Hematopoietic multipotent progenitor cell treated with erythropoietin and hydrocortisone succinate and interleukin-3 and kit ligand, for 6 days (in vitro differentiated cells): ENCODE results near the gene DNAH14.

Experiments
- DNase-seq: peaks from one replicate; pipeline ENCODE4 v3.0.0-alpha.2; 2015

DNAH14 gene

DNA sequence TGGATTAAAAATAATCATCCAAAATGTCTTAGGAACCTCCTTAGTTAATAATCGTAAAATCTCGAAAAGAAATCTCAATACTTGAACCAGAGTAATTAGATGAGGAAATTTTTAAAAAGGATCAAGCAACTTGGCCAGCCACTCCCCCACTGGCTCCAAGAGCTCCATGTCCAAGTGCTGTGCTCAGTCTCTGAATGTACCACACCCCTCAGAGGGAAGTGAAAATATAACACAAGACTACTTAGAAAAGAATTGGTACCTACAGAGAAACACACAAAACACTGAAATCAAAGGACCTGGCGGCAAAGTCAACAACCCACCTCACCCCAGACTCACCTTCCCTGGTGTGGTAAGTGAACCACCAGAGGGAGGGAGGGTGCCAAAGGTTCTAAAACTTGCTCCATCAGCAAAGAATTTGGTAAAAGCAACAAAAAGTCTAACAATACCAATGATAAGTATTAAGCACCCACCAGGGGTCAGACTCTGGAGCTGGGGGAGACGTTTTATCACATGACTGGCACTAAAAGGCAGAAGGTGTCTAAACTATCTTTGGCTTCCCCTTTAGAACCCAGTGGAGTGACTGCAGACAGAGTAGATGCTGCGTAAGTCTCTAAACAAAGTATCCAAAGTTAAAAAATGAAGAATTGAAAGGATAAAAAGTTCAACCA is 484.4 kb downstream of the DNAH14 start:
- DNase-seq: peak; percentile 31

DNA sequence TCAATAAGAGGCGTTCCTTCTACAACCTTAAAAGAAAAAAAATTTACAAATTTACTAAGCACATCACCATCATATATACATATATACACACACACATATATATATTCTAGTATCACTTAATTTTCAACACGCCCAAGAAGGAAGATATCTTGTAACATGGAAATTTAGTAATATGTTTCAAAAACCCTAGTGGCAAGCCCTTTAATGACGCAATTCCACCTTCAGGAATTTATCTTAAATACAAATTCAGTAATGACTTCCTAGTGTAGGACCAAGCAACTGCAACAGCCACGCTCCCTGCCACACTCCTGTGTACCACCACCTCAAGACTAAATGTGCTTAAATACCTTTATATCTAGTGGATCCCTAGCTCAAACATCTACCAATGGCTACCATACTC is 485.8 kb downstream of the DNAH14 start:
- no peak for DNase-seq

DNA sequence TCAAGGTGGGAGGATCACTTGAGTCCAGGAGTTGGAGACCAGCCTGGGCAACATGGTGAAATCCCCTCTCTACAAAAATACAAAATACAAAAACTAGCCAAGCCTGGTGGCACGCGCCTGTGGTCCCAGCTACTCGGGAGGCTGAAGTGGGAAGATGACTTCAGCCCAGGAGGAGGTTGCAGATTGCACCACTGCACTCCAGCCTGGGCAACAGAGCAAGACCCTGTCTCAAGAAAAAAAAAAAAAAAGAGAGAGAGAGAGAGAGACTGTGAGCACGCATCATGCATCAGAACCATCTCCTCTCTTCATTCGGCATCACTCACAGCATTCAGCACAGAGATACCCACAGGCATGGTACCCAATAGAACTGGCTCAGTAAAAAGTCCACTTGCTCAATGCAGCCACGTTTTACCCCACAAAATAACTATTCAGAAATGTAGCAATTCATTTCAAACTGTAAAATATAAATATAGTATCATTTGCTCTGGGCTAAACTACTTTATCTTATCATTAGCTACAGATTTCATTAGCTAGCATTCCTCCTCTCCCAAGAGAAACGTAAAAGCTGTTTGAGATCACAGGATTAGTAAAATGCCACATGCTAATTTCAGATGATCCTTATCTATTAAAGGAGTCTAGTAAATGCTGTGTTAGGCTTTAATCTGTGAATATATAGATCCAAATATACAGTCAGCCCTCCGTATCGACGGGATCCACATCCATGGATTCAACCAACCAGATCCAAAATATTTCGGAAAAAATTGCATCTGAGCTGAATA is 486.7 kb downstream of the DNAH14 start:
- no peak for DNase-seq

DNA sequence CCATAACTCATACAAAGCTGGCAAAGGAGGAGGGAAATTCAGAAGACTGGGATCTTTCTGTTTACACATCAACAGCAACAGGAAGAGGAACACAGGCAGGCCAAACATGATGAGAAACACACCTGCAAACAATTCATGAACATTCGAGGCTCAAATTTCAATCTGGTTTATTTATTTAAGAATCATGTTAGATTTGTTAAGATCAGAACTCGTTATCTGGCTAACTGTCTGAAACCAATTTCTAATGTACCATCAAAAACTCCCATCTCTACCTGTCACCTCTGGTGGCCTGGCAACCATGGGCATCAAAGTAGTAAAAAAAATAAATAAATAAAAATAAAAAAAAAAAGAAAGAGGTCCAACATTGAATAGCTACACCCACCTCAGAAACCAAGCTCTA is 488.6 kb downstream of the DNAH14 start:
- no peak for DNase-seq

DNA sequence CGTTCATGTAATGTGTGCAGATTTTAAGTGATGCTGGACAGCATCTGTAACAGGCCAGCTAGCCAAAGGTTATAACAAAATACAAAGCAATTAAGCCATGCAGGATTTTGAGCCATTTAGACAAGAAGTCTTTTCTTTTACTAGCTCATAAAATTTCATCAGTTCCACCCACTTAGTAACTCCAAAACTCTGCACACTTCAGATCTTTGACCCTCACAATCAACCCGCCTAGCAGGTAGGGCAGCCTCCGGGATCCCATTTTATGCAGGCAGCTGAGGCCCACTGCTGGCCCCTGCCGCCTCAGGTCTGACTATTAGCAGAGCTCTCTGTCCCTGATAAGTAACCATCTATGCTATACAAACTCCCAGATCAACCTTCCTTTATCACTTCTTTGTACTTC is 489.1 kb downstream of the DNAH14 start:
- no peak for DNase-seq

- DNase-seq: no peak
Observed at GRCh38 chr1:225422031-225422605, 492.6 kb downstream of the DNAH14 start.

DNA sequence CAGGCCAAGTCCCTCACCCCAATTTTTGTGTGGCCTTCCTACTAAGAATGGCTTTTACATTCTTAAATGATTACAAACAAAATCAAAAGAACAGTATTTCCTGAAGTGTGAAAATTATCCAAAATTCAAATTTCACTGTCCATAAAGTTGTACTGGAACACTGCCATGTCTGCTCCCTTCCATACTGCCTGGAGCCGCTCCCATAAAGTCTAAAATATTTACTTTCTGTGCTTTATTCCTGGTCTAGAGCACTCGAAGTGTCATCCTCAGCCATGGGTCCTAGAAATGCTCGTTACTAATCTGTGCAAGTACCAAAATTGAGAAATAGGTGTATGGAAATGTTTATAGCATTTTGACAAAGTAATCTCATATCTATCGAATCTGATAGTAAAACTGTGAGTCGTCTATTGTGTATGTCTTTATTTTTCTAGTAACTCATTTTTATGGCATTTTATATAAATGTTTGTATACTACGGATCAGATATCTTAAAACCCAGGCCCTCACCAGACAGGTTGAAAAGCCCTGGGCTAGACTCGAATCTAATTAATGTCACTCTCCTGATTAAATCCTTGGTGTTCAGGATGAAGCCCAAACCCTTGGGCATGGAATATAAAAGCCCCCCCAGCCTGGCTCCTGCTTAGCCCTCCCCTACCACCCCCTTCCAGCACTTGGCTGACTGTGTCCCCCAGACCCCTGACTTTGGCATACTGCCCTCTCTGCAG is 493.5 kb downstream of the DNAH14 start:
- DNase-seq: no peak

DNA sequence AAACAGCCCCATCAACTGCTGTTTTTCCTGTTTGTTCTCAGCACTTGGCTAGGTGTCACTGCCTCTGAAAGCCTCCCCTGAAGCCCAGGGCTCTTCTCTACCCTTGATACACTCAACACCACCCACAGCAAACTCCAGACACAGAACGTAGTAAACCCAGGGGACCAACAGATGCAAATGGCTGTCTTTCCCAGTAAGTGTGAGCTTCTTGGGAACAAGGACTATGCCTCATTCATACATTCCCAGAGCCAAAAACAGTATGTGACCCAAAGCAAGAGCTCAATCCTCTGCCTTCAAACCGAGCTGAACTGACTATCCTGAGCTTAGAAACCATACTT is 494.0 kb downstream of the DNAH14 start:
- no peak for DNase-seq

- DNase-seq: no peak
Observed at GRCh38 chr1:225424562-225425200, 495.2 kb downstream of the DNAH14 start.

- DNase-seq: peak; percentile 65
Observed at GRCh38 chr1:225425201-225425786, 495.8 kb downstream of the DNAH14 start.

- DNase-seq: peak; percentile 57
Observed at GRCh38 chr1:225426395-225427234, 497.1 kb downstream of the DNAH14 start.

DNA sequence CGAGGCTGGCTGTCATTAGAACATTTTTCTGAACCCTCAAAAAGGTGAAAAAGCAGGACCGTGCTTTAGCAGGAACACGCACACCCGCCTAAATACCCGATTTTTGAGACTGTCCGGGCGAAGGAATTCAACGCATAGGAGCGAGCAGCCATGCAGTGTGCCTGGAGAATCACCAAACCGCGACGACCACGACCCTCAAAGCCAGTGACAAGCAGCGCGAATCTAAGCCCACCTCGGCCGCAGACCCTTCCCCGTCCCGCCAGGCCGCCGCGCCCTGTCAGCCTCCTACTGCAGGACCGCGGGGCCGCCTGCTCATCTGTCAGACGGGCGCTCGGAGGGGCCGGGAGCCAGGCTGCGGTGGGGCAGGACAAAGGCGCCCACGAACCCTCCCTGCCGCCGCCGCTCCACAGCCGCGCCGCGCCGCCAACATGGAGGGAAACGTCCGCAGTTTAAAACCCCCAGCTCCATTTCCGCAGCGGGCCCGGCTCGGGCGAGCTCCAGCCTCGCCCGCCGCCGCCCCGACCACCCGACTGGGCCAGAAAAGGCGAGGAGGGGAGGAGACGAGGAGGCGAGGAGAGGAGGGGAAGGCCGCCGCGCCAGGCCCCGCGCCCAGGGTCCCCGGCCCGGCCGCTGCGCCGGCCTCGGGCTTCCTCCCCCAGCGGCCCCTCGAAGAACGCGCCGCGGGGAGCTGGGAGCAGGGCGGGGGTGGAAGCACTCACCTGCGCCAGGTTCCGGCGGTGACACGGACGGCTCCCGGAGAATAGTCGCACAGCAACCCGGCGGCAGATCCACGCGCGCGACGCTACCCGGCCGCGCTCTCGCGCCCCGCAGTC is 498.0 kb downstream of the DNAH14 start, which contains the start of gene LBR:
Gene LBR, minus strand, starts transcription at position 804 of the 833 bp plus-strand sequence. CDS start 3,963 bp downstream, outside the sequence.
- DNase-seq: peak; percentile 43

- peak; percentile 96 for DNase-seq
Observed at GRCh38 chr1:225428068-225428880, 498.8 kb downstream of the DNAH14 start.

DNA sequence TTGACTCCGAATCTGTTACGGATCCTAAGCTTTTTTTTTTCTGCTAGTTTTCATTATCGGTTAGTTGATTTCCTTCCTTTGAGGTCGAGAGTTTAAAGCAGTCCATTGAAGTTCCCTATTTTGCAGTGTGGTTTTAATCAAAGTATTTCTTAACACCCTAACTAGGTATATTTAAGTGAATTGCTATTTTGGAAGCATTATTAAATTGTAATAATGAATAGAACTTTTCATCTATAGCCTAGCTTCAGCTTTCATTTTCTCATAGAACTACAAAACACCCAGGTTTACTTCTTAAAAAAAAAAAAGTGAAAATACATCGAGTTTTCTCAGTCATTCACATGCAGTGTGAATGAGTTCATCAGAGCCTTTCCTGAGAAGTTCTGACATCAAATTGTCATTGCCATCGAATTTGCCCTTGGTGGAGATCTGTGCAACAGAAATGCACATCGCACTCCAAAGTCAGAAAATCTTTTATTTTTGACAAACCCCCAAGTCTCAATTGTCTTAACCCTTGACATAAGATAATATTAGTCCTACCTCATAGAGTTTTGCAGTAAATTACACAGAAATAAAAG is 499.5 kb downstream of the DNAH14 start:
- DNase-seq: peak; percentile 93

- no peak for DNase-seq
Observed at GRCh38 chr1:225430301-225430700, 500.8 kb downstream of the DNAH14 start.

DNA sequence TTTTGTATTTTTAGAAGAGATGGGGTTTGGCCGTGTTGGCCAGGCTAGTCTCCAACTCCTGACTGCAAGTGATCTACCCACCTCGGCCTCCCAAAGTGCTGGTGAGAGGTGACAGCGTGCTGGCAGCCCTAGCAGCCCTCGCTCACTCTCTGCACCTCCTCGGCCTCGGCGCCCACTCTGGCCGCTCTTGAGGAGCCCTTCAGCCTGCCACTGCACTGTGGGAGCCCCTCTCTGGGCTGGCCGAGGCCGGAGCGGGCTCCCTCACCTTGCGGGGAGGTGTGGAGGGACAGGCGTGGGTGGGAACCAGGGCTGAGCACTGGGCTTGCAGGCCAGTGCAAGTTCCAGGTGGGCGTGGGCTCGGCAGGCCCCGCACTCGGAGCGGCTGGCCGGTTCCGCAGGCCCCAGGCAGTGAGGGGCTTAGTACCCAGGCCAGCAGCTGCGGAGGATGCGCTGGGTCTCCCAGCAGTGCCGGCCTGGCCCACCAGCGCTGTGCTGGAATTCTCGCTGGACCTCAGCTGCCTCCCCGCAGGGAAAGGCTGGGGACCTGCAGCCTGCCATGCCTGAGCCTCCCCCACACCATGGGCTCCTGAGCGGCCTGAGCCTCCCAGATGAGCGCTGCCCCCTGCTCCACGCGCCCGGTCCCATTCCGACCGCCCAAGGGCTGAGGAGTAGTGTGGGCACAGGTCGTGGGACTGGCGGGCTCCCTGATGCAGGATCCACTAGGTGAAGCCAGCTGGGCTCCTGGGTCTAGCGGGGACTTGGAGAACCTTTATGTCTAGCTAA is 501.8 kb downstream of the DNAH14 start:
- DNase-seq: no peak

DNA sequence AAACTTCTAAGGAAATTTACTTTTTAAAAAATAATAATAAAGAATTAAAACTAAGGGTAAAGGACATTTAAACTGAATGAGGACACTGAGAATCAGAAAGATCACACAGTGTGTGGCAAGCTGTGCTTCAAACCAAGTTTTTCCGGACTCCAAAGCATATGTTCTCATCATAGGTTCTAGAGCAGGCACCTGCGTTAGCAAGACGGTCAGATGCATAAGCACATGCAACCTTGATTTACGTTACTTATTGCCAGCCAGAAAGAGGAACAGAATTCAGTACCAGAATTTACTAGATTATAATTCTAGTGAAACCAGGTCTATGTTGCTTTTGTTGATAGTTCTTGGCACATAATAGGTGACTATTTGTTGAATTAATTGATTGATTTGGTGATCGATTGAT is 504.6 kb downstream of the DNAH14 start:
- DNase-seq: no peak

- DNase-seq: no peak
Observed at GRCh38 chr1:225435076-225435475, 505.6 kb downstream of the DNAH14 start.

- DNase-seq: no peak
Observed at GRCh38 chr1:225435487-225435886, 506.0 kb downstream of the DNAH14 start.
